Endothelial cell of umbilical vein (primary cell): ENCODE results near the gene LOXL1. TPM values are rescaled to one million over a fixed set of nuclear protein-coding genes. Genes with fewer than 3 reads are reported as not detected.

Source experiments
- BruUV-seq: library from RNA; stranded (reverse); fragments of 400-500 nt; replicated peaks from 2 replicates; lab custom pipeline; 2021; lab: Mats Ljungman, UMichigan
- CTCF ChIA-PET: fragments of 300-600, 350-600 bp; sonication (Branson Sonifier 250); formaldehyde crosslinking; loops from one replicate; lab custom pipeline; 2021; ENCODE audit warnings: antibody characterized with exemption, inconsistent platforms; lab: Charles Lee
- POLR2A ChIA-PET: fragments of 300-600, 350-600 bp; sonication (Branson Sonifier 250); formaldehyde crosslinking; loops from one replicate; lab custom pipeline; 2021; ENCODE audit warnings: antibody characterized with exemption, inconsistent platforms; lab: Charles Lee
- DNase-seq: peaks from one replicate; pipeline ENCODE4 v3.0.0-alpha.2; 2011; ENCODE audit warnings: low read depth, low spot score
- FAIRE-seq: peaks from 2 replicates; lab custom pipeline; 2011; peaks lifted over from hg19 to GRCh38; lab: Jason Lieb, UNC
- H2AFZ ChIP-seq: 2 replicates; pipeline ENCODE4 v1.6.0; 2012; ENCODE audit warnings: low read depth, low read length, control low read depth, inconsistent platforms
- H3K27ac ChIP-seq: 2 replicates; pipeline ENCODE4 v1.5.1; 2011; ENCODE audit warnings: low read depth, mild to moderate bottlenecking, control low read depth, low read length, moderate library complexity; ENCODE audit not compliant: insufficient read depth
- H3K27me3 ChIP-seq, 2 experiments: 2 replicates each; pipeline versions ENCODE4 v1.6.0 to v1.6.1; 2011; ENCODE audit warnings: low read length in 2 of 2, mixed read lengths in 1 of 2; ENCODE audit not compliant: control insufficient read depth in 2 of 2, insufficient read depth in 2 of 2
- H3K36me3 ChIP-seq, 2 experiments: 2 replicates in 1 of 2; 3 replicates in 1 of 2; pipeline ENCODE4 v1.5.1; 2011; ENCODE audit warnings: low read length in 2 of 2, mild to moderate bottlenecking in 1 of 2, moderate library complexity in 1 of 2; ENCODE audit not compliant: control insufficient read depth in 2 of 2, insufficient read depth in 2 of 2; ENCODE audit errors: extremely low read depth in 1 of 2
- H3K4me1 ChIP-seq: 3 replicates; pipeline ENCODE4 v1.5.1; 2011; ENCODE audit warnings: mild to moderate bottlenecking, low read length; ENCODE audit not compliant: control insufficient read depth, insufficient read depth; ENCODE audit errors: extremely low read depth
- H3K4me2 ChIP-seq: 2 replicates; pipeline ENCODE4 v1.6.1; 2011; ENCODE audit warnings: low read length, control low read depth, mixed read lengths; ENCODE audit not compliant: insufficient read depth
- H3K4me3 ChIP-seq, 3 experiments: fragments of 200-600 bp in 1 of 3; sonication (generic), shearing (Covaris generic) in 1 of 3; replicated peaks in 1 of 3; 2 replicates each; pipeline ENCODE4 v1.5.1; 2011 to 2016; ENCODE audit warnings: control low read depth in 3 of 3, low read length in 3 of 3, mild to moderate bottlenecking in 2 of 3, inconsistent platforms in 1 of 3, low read depth in 1 of 3, moderate library complexity in 1 of 3; ENCODE audit not compliant: insufficient read depth in 1 of 3
- H3K79me2 ChIP-seq: 2 replicates; pipeline ENCODE4 v1.6.0; 2012; ENCODE audit warnings: low read length, inconsistent platforms; ENCODE audit not compliant: control insufficient read depth, insufficient read depth
- H3K9ac ChIP-seq: replicated peaks from 2 replicates; pipeline ENCODE3; 2011; ENCODE audit warnings: low read length, control low read depth; ENCODE audit not compliant: insufficient read depth; ENCODE audit errors: extremely low read depth
- H3K9me1 ChIP-seq: replicated peaks from 3 replicates; pipeline ENCODE4 v1.6.0; 2011; ENCODE audit warnings: mild to moderate bottlenecking, low read length; ENCODE audit not compliant: control insufficient read depth, insufficient read depth; ENCODE audit errors: extremely low read depth
- H3K9me3 ChIP-seq: replicated peaks from 2 replicates; pipeline ENCODE4 v1.5.1; 2012; ENCODE audit warnings: low read length, inconsistent platforms; ENCODE audit not compliant: control insufficient read depth, insufficient read depth
- H4K20me1 ChIP-seq: replicated peaks from 2 replicates; pipeline ENCODE3; 2011; ENCODE audit warnings: mild to moderate bottlenecking, low read length; ENCODE audit not compliant: control insufficient read depth, insufficient read depth; ENCODE audit errors: extremely low read depth
- CTCF ChIP-seq, 2 donors: IDR thresholded peaks; 1 replicate in 1 of 2; 2 replicates in 1 of 2; pipeline ENCODE4 v1.5.1; 2011; ENCODE audit warnings: low read length in 2 of 2, mild to moderate bottlenecking in 2 of 2, moderate library complexity in 2 of 2, control low read depth in 1 of 2, inconsistent platforms in 1 of 2, low read depth in 1 of 2; ENCODE audit not compliant: insufficient read depth in 1 of 2; ENCODE audit errors: extremely low read depth in 1 of 2
- EZH2 ChIP-seq: IDR thresholded peaks from 2 replicates; pipeline ENCODE4 v1.6.1; 2012; ENCODE audit warnings: borderline replicate concordance, low read depth, mild to moderate bottlenecking, moderate library complexity, low read length, inconsistent platforms; ENCODE audit not compliant: severe bottlenecking
- FOS ChIP-seq: IDR thresholded peaks from 2 replicates; pipeline ENCODE4 v1.6.1; 2011; ENCODE audit warnings: mild to moderate bottlenecking, low read length, moderate library complexity, borderline replicate concordance; ENCODE audit not compliant: insufficient read depth
- GATA2 ChIP-seq: IDR thresholded peaks from 2 replicates; pipeline ENCODE4 v1.7.0; 2011; ENCODE audit warnings: low read depth, mild to moderate bottlenecking, moderate library complexity, mixed read lengths, low read length; ENCODE audit not compliant: insufficient read length, insufficient read depth
- MYC ChIP-seq: IDR thresholded peaks from one replicate; pipeline ENCODE4 v1.6.1; 2011; ENCODE audit warnings: mild to moderate bottlenecking, low read depth, low read length
- POLR2A ChIP-seq: IDR thresholded peaks from 2 replicates; pipeline ENCODE4 v1.6.1; 2012; ENCODE audit warnings: low read depth, mild to moderate bottlenecking, control low read depth, low read length
- POLR2AphosphoS5 ChIP-seq: IDR thresholded peaks from 2 replicates; pipeline ENCODE4 v1.6.1; 2012; ENCODE audit warnings: low read depth, mild to moderate bottlenecking, control low read depth, low read length, moderate library complexity; ENCODE audit not compliant: insufficient read depth
- dilution Hi-C: fragments of 300-500 bp; cut with MboI; formaldehyde crosslinking; loops from one replicate; pipeline ENCODE4 v1.15.0; 2019; ENCODE audit warnings: low sequenced_read_pairs; ENCODE audit not compliant: extremely low pct_ligation_motif_present
- intact Hi-C: fragments of 100-400 bp; cut with micrococcal nuclease; formaldehyde crosslinking; loops from one replicate; pipeline ENCODE4 v1.10.0; 2022
- polyA plus RNA-seq, 4 experiments: library from polyadenylated mRNA; depleted of rRNA in 3 of 4; stranded (reverse) in 3 of 4; unstranded in 1 of 4; fragments of >200 nt; gene quantifications; 2 replicates each; pipeline versions ENCODE4 v1.2.1 to v1.2.3, GENCODE V29; 2011 to 2012; ENCODE audit warnings: missing spikeins in 1 of 4
- total RNA-seq: library from RNA; stranded (reverse); gene quantifications from 2 replicates; pipeline ENCODE4 v1.2.3, GENCODE V29; 2021
- TF ChIP-seq, protein P1 (sequence below): IDR thresholded peaks from 2 replicates; pipeline ENCODE4 v1.6.1; 2011; ENCODE audit not compliant: insufficient read depth, insufficient read length

LOXL1 gene
- total and polyA plus RNA-seq, 2 donors (not counting 3 experiments of a cell fraction or from before 2014, with no cell fraction given) = 5.2 to 14.4 TPM

DNA sequence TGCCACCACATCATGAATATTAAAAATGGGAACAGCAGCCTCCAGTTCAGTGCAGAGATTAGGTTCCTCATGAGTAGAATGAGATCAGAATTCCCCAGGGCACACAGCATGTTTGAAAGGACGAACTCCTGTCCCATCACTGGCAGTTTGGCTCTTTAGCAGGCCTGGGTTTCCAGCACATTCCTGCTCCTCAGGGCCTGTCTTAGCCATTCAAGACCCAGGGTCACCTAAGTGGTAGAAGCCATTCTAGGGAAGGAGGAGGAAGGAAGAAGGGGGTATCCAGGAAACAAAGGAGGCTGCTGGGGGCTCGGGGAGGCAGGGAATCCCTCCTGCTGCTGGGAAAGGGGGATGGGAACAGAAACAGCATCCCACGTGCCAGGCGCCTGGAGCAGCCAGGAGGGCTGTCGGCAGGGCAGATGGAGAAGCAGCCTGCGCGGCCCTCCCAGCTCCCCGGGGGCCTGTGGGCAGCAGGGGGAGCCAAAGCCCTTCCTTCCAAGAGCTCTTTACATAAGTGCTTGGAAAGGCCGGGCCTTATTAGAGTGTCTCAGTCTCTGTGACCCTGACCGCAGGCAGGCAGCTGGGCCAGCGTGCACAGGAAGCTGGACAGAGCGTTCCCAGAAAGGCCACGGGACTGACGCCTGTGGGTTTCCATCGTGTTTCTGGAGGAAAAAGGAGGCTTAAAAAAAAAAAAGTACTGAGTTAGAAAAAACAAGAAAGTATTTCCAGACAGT, 24.7 kb downstream of the LOXL1 start:
- dilution Hi-C loops = no loop called here
- Histone ChIP-seq H2AFZ (peak overlapping the region; percentile 66), H3K4me2 (no peak overlapping the region)

More for the DNA sequence above, 24.7 kb downstream of the LOXL1 start:
- peaks cover 9% of the 10 kb centered on the region for H3K4me1 ChIP-seq
- peak; percentile 98 for DNase-seq
- peak; percentile 96 for FAIRE-seq
- no peaks in the 10 kb centered on the region for H3K79me2 ChIP-seq
- H3K27ac ChIP-seq = peak overlapping the region; percentile 84
- no peaks in the 10 kb centered on the region for H3K9me1 ChIP-seq
- no peaks in the 10 kb centered on the region for H3K36me3 ChIP-seq
- H3K9ac ChIP-seq = peak overlapping the region; percentile 36
- H3K9me3 ChIP-seq = no peaks in the 10 kb centered on the region
- H3K27me3 ChIP-seq = no peaks in the 10 kb centered on the region
- no peak overlapping the region for H3K4me3 ChIP-seq
- intact Hi-C loops = loop anchor here (1.0 to 5.0 kb wide), 7 partner anchors 13 to 371 kb away; partner anchors contain the start of genes ISLR2, LOXL1 and STOML1
- TF ChIP-seq POLR2AphosphoS5 = peak; percentile 68
- TF ChIP-seq MYC = no peak
- TF ChIP-seq GATA2 = no peak
- TF ChIP-seq FOS = no peak
- peak; percentile 94 to 95 for TF ChIP-seq CTCF (IDR thresholded peaks at IDR 0.05; ENCODE audit: extremely low read depth in 1 of 2, insufficient read depth in 1 of 2, low read depth in 1 of 2, low read length in 2 of 2)
- TF ChIP-seq, protein P1, sequence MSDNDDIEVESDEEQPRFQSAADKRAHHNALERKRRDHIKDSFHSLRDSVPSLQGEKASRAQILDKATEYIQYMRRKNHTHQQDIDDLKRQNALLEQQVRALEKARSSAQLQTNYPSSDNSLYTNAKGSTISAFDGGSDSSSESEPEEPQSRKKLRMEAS = peak; percentile 46
- peak; percentile 32 for TF ChIP-seq POLR2A
- no peak for TF ChIP-seq EZH2
- ChIA-PET CTCF (interaction anchor here (0.7 to 6.9 kb wide), 40 partner anchors 9 to 370 kb away, joined by 3 to 217 read pairs (median 6); partner anchors contain the start of genes LOXL1, PML and TBC1D21), POLR2A (interaction anchor here (0.7 kb wide), 1 partner anchor 246 kb away, joined by 3 read pairs; no protein-coding TSS in a partner anchor)
- BruUV-seq = no TSS peak
- no peaks in the 10 kb centered on the region for H4K20me1 ChIP-seq
